ENCODE measurements around the gene AKAP12.
"Not testable (repeated sequence)": the region's sequence is repeated elsewhere in the genome, so short reads cannot be mapped to it uniquely, and the experiment has no call there.

The AKAP12 gene

DNA sequence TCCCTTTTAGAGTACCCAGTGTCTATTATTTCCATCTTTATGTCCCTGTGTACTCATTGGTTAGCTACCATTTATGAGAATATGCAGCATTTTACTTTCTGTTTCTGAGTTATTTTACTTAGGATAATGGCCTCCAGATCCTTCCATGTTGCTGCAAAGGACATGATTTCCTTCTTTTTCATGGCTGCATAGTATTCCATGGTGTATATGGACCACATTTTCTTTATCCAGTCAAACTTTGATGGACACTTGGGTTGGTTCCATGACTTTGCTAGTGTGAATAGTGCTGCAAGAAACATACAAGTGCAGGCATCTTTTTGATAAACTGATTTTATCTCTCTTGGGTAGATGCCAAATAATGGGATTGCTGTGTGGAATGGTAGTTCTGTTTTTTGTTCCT lies 96.2 kb downstream of the AKAP12 start:
- DNase-seq (ENCODE audit: extremely low read depth, low read depth), result no peak
- H3K4me3 ChIP-seq (replicated peaks; ENCODE audit: low read depth, low read length), result no peak overlapping the region
- TF ChIP-seq, protein P1, sequence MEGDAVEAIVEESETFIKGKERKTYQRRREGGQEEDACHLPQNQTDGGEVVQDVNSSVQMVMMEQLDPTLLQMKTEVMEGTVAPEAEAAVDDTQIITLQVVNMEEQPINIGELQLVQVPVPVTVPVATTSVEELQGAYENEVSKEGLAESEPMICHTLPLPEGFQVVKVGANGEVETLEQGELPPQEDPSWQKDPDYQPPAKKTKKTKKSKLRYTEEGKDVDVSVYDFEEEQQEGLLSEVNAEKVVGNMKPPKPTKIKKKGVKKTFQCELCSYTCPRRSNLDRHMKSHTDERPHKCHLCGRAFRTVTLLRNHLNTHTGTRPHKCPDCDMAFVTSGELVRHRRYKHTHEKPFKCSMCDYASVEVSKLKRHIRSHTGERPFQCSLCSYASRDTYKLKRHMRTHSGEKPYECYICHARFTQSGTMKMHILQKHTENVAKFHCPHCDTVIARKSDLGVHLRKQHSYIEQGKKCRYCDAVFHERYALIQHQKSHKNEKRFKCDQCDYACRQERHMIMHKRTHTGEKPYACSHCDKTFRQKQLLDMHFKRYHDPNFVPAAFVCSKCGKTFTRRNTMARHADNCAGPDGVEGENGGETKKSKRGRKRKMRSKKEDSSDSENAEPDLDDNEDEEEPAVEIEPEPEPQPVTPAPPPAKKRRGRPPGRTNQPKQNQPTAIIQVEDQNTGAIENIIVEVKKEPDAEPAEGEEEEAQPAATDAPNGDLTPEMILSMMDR (IDR thresholded peaks at IDR 0.05; ENCODE audit: low read depth, low read length, missing control alignments), result no peak

DNA sequence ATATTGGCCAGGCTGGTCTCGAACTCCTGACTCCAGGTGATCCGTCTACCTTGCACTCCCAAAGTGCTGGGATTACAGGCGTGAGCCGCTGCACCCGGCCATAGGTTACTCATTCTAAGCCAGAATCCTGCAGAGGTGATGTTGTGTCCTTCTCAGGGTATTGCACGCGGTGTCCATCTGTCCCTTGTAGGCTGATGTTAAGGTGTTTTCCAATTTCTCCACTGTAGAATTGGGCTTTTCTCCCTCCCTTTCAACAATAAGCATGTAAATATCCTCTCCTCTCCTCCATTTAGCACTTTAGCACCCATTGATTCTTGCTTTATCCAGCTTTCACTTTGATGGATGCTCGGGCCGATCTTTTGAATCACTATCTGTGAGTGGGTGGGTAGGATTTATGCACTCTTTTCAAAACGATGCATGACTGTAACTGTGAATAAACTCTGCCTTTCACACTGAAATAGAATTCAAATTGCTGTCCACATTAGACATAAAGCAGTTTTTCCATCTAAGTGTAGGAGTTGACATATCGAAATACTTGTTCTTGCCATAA lies 99.0 kb downstream of the AKAP12 start:
- TF ChIP-seq, protein P1 (IDR thresholded peaks at IDR 0.05; ENCODE audit: low read depth, low read length, missing control alignments), result no peak
- DNase-seq (ENCODE audit: extremely low read depth, low read depth), result no peak
- H3K4me3 ChIP-seq (replicated peaks; ENCODE audit: low read depth, low read length), result no peak overlapping the region

DNA sequence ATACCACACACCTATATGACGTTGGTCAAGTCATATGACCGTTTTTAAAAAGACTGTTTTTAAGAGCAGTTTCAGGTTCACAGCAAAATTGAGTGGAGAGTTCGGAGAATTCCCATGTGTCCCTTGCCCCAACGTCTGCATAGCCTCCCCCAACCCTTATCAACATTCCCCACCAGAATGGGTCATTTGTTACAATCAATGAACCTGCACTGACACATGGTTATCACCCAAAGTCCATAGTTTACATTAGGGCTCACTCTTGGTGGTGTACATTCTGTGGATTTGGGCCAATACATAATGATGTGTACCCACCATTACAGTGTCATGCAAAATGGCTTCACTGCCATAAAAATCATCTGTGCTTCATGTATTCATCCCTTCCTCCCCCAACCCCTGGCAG lies 99.6 kb downstream of the AKAP12 start:
- H3K4me3 ChIP-seq (replicated peaks; ENCODE audit: low read depth, low read length), result no peak overlapping the region
- DNase-seq (ENCODE audit: extremely low read depth, low read depth), result no peak
- TF ChIP-seq, protein P1 (IDR thresholded peaks at IDR 0.05; ENCODE audit: low read depth, low read length, missing control alignments), result no peak

DNA sequence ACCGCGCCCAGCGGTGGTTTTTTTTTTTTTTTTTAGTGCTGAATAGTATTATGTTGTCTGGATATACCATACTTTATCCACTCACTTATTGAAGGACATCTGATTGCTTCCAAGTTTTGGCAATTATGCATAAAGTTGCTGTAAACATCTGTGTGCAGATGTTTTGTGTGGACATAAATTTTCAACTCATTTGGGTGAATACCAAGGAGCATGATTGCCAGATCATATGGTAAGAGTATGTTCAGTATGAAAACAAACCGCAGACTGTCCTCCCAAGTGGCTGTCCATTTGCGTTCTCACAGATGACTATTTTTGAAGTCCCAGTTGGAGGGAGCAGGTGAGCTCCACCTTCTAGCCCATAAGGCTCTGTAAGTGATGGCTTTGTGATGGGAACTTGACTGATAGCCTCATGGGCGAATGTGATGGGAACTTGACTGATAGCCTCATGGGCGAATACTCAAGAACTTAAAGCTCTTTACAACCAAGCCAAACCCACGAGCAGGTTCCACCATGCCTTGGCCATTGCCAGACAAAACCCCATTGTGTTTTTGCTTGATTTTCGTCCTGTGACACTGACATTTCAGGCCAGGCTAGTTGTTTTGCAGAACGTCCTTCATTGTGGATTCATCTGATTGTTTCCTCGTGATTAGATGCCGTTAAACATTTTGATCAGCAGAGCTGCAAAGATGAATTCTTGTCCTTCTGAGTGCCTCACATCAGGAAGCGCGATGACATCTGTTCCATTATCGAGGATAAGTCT lies 100.6 kb downstream of the AKAP12 start:
- TF ChIP-seq, protein P1 (IDR thresholded peaks at IDR 0.05; ENCODE audit: low read depth, low read length, missing control alignments), result no peak
- no peak for DNase-seq (ENCODE audit: extremely low read depth, low read depth)
- no peak overlapping the region for H3K4me3 ChIP-seq (replicated peaks; ENCODE audit: low read depth, low read length)

DNA sequence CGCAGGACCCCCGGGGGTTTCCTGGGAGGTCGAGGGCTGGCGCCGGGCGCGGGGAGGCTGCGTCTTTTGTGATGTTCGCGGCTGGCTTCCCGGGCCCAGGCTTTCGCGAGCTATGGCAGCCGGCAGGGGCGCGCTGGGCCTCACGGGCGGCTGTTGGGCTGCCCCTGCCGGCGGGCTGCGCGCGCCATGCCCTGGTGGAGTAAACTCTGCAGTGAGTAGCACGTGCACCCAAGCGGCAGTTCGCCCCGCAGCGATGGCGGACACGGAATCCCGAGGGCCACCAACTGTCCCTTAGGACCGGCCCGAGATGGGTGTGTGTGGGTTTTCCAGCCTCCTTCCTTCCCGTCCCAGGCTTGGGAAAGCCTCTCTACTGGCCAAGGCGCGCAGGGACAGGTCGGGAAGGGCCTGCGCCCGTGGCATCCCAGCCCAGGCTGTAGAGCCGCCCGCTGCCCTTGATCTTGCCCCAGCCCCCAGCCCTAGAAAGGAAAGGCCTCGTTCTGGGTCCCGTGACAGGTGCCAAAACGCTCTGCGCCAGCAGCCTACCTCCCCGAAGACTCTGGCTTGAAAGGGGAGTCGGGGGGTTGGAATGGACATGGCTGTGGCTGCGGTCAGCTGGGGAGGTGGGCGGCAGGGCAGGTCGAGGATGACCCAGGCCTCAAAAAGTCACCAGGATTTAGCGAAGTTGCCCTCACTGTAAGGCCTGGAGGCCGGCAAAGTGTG lies 101.9 kb downstream of the AKAP12 start:
- no peak for DNase-seq (ENCODE audit: extremely low read depth, low read depth)
- TF ChIP-seq, protein P1 (IDR thresholded peaks at IDR 0.05; ENCODE audit: low read depth, low read length, missing control alignments), result no peak
- H3K4me3 ChIP-seq (replicated peaks; ENCODE audit: low read depth, low read length), result no peak overlapping the region

DNA sequence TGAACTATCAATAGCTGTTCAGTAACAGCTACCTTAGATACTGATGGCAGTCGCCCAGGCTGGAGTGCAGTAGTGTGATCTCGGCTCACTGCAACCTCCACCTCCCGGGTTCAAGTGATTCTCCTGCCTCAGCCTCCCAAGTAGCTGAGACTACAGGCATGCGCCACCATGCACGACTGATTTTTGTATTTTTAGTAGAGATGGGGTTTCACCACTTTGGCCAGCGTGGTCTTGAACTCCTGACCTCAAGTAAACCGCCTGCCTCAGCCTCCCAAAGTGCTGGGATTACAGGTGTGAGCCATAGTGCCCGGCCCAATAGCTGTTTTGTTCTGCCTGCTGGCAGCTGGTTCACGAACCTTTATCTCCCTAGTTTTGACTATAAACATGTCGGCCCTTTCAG lies 103.0 kb downstream of the AKAP12 start:
- not testable (repeated sequence) for DNase-seq (ENCODE audit: extremely low read depth, low read depth); H3K4me3 ChIP-seq (replicated peaks; ENCODE audit: low read depth, low read length)

DNA sequence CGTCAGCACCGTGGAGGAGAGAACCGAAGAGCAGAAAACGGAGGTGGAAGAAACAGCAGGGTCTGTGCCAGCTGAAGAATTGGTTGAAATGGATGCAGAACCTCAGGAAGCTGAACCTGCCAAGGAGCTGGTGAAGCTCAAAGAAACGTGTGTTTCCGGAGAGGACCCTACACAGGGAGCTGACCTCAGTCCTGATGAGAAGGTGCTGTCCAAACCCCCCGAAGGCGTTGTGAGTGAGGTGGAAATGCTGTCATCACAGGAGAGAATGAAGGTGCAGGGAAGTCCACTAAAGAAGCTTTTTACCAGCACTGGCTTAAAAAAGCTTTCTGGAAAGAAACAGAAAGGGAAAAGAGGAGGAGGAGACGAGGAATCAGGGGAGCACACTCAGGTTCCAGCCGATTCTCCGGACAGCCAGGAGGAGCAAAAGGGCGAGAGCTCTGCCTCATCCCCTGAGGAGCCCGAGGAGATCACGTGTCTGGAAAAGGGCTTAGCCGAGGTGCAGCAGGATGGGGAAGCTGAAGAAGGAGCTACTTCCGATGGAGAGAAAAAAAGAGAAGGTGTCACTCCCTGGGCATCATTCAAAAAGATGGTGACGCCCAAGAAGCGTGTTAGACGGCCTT lies 110.0 kb downstream of the AKAP12 start:
- no peak overlapping the region for H3K4me3 ChIP-seq (replicated peaks; ENCODE audit: low read depth, low read length)
- TF ChIP-seq, protein P1 (IDR thresholded peaks at IDR 0.05; ENCODE audit: low read depth, low read length, missing control alignments), result no peak
- DNase-seq (ENCODE audit: extremely low read depth, low read depth), result no peak
